Stimulated activated CD8-positive, alpha-beta memory T cell treated with anti-CD3 and anti-CD28 coated beads, Interleukin-7, amount 100 ng/mL, for 4 hours (primary cell): ENCODE measurements around the gene TMEM151A.
"Not testable (repeated sequence)": the region's sequence is repeated elsewhere in the genome, so short reads cannot be mapped to it uniquely, and the experiment has no call there.

Experiments used
- DNase-seq, 2 donors: peaks; one replicate each; pipeline ENCODE4 v3.0.0-alpha.2; 2020; ENCODE audit warnings: low read depth in 2 of 2

The TMEM151A gene

GRCh38 chr11:66309475-66309874, 17.8 kb downstream of the TMEM151A start:
- no peak for DNase-seq

- DNase-seq: no peak
These were observed 18.6 kb downstream of the TMEM151A start for GRCh38 chr11:66310324-66310723.

- DNase-seq: not testable (repeated sequence)
These were observed 19.2 kb downstream of the TMEM151A start for GRCh38 chr11:66310803-66311440.

GRCh38 chr11:66311470-66311964, 19.8 kb downstream of the TMEM151A start:
- no peak for DNase-seq

- DNase-seq: peak; percentile 97 to 98
These were observed 20.4 kb downstream of the TMEM151A start for GRCh38 chr11:66311965-66312548.

- peak; percentile 93 to 96 for DNase-seq
These were observed 21.0 kb downstream of the TMEM151A start for GRCh38 chr11:66312549-66313320.

- no peak for DNase-seq
These were observed 21.9 kb downstream of the TMEM151A start for GRCh38 chr11:66313321-66314185.

GRCh38 chr11:66314186-66314501, 22.4 kb downstream of the TMEM151A start:
- no peak for DNase-seq

- DNase-seq: no peak
These were observed 23.1 kb downstream of the TMEM151A start for GRCh38 chr11:66314561-66315497.

GRCh38 chr11:66315498-66315885, 23.8 kb downstream of the TMEM151A start:
- no peak for DNase-seq

- no peak for DNase-seq
These were observed 24.5 kb downstream of the TMEM151A start for GRCh38 chr11:66315921-66316811.

GRCh38 chr11:66316849-66317251, 25.2 kb downstream of the TMEM151A start, which contains the start of gene CD248:
Gene CD248, minus strand, starts transcription at chr11:66317044. Its CDS starts 17 bp downstream, at chr11:66317027.
- DNase-seq: no peak

- peak in 1 of 2 donors; percentile 39 for DNase-seq
These were observed 25.6 kb downstream of the TMEM151A start for GRCh38 chr11:66317322-66317722.

- peak; percentile 41 to 51 for DNase-seq
These were observed 26.3 kb downstream of the TMEM151A start for GRCh38 chr11:66317723-66318599.

- DNase-seq: no peak
These were observed 26.9 kb downstream of the TMEM151A start for GRCh38 chr11:66318600-66318970.

- not testable (repeated sequence) for DNase-seq
These were observed 28.6 kb downstream of the TMEM151A start for GRCh38 chr11:66320289-66320688.

- not testable (repeated sequence) for DNase-seq
These were observed 29.1 kb downstream of the TMEM151A start for GRCh38 chr11:66320748-66321147.

GRCh38 chr11:66321606-66322005, 29.9 kb downstream of the TMEM151A start:
- DNase-seq: no peak
